ENCODE measurements around the gene ZNF416.

Gene ZNF416

DNA sequence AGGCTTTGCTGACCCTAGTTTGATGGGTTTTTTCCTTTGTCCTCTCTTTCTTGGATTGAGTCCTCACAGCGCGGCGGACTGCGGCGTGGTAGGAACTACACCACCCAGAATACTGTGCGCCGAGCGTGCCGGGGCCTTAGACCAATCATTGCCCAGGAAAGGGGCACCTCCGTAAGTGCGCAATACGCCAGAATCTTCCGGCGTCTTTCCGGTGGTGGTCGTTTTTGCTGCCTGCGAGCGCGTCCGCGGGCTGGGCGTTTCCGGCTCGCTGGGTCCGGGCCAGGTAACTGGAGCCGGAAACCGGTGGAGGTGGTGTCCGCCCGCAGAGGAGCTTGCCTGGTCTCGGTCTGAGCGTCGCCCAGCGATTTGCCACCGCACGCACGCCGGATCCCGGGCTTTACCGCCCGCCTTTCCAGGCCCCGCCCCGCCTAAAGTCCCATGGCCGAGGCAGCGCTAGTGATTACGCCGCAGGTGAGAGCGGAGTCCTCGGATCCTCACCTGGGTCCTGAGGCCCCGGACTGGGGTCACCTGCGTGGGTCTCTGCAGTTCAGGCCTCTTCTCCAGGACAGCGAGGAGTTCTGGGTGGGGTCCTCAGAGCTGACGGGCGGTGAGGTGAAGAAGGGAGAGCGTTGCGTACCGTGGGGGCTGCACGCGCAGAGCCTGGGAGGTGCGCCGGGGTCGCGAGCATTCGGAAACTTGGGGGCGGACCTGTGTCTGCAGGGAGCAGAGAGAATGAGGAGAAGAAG, 51.4 kb downstream of the ZNF416 start, which contains the start of gene ZNF549:
Gene ZNF549, plus strand, starts transcription at position 221 of the 746 bp plus-strand sequence. Its CDS starts 218 bp downstream, at position 439.
- Mint-ChIP-seq H3K27ac (peak within 1 kb of the TSS; percentile 82), H3K9me3 (peaks cover 65% of the 10 kb centered on the region), H3K27me3 (ENCODE audit: low read depth) (no peaks in the 10 kb centered on the region), H3K4me1 (ENCODE audit: low read depth) (peaks cover 13% of the 10 kb centered on the region), H3K36me3 (ENCODE audit: low read depth) (peaks cover 38% of the 10 kb centered on the region), H3K4me3 (peak within 1 kb of the TSS; percentile 93)
- peak; percentile 85 for DNase-seq (ENCODE audit: low spot score)
